CD1c-positive myeloid dendritic cell (primary cell): ENCODE data around the gene BMS1.

ENCODE experiments used
- DNase-seq: peaks from one replicate; pipeline ENCODE4 v3.0.0-alpha.2; 2016; ENCODE audit errors: extremely low spot score

The BMS1 gene

GRCh38 chr10:42866115-42866995 lies 83.8 kb downstream of the BMS1 start:
- DNase-seq = peak; percentile 80

- no peak for DNase-seq
These were observed 85.0 kb downstream of the BMS1 start for GRCh38 chr10:42867571-42867970.

GRCh38 chr10:42868530-42868929 lies 85.9 kb downstream of the BMS1 start:
- DNase-seq = no peak

DNA sequence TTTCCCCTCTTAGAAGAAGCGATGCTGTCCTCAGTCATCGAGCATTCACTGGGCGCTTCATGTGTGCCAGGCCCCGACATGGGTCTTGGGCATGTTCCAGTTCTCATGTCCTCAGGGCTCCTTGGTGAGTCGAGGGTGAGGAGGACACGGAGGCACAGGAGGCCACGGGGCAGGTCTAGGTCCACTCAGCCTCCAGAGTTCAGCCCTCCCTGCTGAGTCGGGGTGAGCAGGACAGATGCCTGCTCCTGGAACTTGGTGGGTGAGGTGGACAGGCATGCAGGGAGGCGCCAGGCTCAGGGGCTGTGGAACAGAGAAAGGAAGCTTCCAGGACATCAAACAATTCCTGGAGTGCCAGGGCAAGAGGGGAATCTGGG lies 87.4 kb downstream of the BMS1 start:
- no peak for DNase-seq

- DNase-seq = peak; percentile 12
These were observed 88.6 kb downstream of the BMS1 start for GRCh38 chr10:42871138-42871641.

DNA sequence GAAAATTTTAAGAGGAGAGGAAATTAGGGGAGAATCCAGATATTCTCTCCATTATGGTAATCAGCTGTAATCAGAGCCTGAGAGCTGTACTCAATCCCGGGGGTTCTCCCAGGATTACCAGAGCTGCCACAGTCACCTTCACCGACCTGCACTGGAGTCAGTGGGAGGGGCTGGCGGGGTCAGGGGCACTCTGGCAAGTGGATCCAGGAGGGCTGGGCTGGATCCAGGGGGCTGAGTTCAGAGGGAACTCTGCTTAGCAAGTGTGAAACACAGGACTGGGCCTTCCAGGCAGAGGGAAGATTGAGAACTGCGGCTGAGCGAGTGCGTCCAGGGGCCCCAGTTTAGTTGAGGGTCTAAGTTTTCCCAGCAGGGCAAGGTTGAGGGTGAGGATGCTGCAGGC lies 89.2 kb downstream of the BMS1 start:
- DNase-seq = no peak

GRCh38 chr10:42872865-42873435 lies 90.4 kb downstream of the BMS1 start:
- no peak for DNase-seq

- no peak for DNase-seq
These were observed 92.3 kb downstream of the BMS1 start for GRCh38 chr10:42874713-42875387.

DNA sequence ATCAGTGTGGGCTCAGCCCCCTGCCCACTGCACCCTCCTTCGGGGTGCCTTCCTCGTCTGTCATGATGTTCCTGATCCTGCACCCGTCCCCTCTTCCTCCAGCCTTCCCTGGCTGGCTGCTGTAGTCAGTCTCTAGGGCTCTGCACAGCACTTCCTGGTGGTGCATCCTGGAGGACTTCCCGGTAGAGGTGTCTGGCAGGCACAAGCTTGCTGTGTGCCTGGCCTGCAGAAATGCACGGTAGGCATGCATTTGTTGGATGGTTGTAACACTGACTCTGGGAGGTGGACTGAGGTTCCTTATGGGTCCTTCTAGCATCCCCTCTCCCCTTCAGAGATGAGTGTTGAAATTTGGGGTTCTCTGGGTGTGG lies 92.8 kb downstream of the BMS1 start:
- DNase-seq = no peak

DNA sequence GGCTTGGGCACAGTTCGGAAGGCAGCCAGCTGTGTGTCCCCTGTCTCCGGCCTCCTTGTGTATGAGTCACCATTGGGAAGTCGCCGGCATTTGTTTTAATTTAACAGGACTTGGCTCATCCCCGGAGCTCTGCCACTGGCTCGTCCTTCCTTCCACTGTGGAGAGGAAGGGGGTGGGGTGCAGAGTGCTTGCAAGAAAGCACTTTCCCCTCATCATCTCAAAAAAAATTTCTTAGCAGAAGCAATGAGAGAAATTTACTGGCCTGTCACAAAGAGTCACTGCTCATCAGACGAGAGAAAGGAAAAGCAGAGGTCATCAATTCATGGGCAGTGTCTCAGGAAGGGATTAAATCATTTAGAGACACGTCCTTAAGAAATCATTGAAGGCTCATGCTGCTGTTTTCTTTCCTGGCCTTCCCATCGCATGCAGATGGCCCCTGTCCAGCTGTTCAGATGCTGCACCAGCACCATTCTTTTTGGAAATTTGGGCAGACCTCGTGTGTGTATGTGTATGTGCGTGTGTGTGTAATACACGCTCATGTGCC lies 93.3 kb downstream of the BMS1 start:
- no peak for DNase-seq

DNA sequence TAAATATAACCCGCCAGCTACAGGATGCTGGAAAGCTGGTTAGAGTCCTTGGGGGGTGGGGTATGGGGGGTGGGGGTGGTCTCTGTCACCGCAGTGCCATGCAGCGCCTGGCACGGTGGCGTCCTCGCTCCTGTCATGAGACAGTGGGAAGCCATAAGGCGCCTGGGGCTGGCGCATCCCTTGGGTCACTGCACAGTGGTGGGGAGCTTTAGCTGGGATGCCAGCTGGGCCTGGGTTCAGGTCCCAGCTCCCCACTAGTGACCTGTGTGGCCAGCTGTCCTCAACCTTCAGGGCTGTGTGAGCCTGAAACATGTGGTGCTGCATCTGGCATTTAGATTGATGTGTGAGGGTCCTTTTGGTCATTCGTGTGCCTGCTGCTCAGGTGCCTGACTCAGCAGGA lies 93.9 kb downstream of the BMS1 start:
- no peak for DNase-seq

DNA sequence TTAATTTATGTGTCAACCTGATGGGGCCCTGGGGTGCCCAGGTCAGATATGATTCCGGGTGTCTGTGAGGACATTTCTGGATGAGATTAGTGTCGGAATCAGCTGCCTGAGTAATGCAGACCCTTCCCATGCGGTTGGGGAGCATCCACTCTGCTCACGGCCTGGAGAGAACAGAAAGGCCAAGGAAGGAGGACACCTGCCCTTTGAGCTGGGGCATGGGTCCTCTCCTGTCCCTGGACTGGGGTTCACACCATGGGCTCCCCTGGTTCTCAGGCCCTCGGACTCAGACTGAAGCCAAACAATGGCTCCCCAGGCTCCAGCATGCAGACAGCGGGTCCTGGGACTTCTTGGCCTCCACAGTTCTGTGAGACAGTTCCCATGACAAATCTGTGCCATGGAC lies 94.3 kb downstream of the BMS1 start:
- DNase-seq = no peak

DNA sequence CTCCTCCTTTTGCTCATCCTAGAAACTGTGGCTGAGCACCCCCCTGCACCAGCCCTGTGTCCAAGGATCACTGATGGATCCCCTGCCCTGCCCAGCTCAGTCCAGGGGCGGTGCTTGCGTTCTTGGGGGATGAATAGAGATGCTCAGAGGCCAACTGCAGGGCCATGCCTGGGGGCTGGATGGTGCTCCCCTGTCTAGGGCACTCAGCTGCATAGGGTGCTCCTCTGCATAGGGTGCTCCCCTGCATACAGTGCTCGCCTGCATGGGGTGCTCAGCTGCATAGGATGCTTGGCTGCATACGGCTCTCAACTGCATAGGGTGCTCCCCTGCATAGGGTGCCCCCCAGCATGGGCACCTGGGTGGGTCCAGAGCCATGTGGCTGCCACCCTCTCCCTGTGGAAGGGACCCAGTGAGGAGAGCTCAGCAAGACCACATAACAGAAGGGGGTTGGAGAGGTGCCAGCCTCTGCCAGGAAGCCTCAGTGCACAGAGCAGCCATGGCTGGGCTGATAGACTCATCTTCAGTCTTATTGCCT lies 95.0 kb downstream of the BMS1 start:
- DNase-seq = no peak

- DNase-seq = no peak
These were observed 95.7 kb downstream of the BMS1 start for GRCh38 chr10:42878134-42878820.

GRCh38 chr10:42878821-42879195 lies 96.2 kb downstream of the BMS1 start:
- no peak for DNase-seq

DNA sequence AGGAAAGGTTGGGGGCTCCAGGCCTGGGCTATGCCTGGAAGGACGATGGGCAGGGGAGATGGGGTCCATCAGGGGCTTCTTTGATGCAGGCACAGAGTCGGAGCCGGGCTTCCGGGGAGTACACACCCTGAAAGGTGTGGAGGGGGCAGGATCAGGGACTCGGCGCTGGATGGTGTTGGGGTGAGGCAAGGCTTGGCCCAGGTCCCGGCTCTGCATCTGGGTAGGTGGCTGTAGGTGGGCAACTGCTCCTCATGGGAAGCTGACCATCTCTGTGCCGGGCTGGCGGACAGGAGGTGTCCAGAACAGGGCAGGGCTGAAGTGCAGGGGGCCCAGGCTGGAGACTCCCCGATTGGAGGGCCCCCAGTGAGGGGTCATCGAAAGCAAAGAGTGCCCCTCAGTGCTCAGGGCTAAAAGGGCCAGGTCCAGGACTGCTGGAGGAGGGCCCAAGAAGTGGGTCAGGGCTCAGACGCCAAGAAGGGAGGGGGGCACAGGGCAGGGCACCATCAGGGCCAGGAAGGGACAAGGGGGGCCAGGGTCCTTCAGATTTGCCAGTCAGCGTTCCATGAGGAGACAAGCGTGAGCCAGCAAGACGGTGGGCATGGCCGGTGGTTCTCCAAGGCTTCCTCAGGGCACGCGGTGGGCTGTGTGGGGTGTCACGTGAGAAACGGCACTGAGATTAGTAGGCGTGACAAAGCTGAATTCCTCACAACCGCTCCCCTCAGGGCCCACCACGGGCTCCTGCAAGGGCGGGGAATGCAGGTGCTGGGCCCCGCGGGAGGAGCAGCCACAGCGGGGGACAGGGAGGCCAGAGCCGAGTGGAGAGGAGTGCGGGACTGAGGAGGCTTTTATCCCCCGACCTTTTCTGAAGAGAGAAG lies 97.0 kb downstream of the BMS1 start:
- DNase-seq = no peak

DNA sequence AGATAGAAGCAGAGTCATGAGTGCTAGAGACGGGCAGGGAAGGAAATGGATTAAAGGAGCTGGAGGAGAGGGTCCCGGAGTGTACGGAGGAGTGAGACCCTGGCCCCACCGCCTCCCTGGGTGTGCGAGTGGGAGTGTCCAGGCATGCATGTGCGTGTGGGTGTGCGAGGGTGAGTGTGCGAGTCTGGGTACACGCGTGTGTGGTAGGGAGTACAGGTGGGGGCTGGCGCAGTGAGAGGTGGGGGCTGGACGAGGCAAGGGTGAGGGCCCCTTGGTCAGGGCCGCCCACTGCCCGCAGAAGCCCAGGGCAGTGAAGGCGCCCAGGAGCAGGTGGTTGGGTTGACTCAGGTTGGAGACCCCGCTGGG lies 97.6 kb downstream of the BMS1 start:
- DNase-seq = no peak

DNA sequence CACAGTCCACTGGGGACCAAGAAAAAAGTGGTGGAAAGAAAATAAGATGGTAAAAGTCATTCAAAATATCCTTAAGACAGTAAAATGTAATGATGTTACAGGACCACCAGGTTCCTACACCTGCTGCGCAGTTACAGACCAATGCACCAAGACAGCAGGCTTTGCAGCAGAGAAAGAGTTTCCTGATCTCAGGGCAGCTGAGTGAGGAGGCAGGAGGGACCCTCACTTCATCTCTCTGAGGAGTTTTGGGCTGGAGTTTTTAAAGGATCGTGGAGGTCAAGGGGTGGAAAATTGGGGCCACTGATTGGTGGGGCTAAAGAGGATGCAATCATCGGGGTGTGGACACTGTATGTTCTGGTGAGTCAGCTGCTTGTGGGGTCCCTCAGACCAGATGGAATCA lies 100.0 kb downstream of the BMS1 start:
- no peak for DNase-seq
